ENCODE data around the gene RADIL.

The RADIL gene

DNA sequence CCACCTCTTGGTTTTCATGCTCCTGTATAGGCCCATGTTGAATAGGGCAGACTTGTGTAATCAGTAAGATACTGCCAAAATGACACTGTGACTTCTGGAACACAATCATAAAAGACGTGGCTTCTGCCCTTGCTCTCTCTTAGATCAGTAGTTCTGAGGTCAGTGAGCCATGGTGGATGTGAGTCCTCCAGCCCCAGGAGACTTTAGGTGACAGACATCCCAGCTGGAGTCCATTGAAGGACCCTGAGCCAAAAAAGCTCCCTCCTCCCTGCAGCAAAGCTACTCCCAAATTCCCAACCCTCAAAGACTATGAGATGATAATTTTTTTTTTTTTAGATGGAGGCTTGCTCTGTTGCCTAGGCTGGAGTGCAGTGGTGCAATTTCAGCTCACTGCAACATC lies 3.2 kb upstream of the RADIL start:
- Histone ChIP-seq H3K27ac (no peak overlapping the region), H3K9me3 (ENCODE audit: low read depth, low read length) (no peaks in the 10 kb centered on the region), H3K36me3 (ENCODE audit: insufficient read depth, low read length) (no peaks in the 10 kb centered on the region), H3K9ac (ENCODE audit: insufficient read length) (no peak overlapping the region), H3K4me3 (no peak overlapping the region)
- no peak for DNase-seq (ENCODE audit: low read depth, low spot score)
- TF ChIP-seq FOXP2 (optimal IDR thresholded peaks at IDR 0.05; ENCODE audit: control extremely low read depth, extremely low read length, insufficient read depth) (no peak), POLR2AphosphoS5 (IDR thresholded peaks at IDR 0.05; ENCODE audit: borderline replicate concordance, low read depth, low read length) (no peak), EZH2 (IDR thresholded peaks at IDR 0.05) (no peak)

GRCh38 chr7:4885317-4885807 lies 1.8 kb upstream of the RADIL start:
- no peaks in the 10 kb centered on the region for H3K9me3 ChIP-seq (ENCODE audit: low read depth, low read length)
- no peak for DNase-seq (ENCODE audit: low read depth, low spot score)
- no peaks in the 10 kb centered on the region for H3K36me3 ChIP-seq (ENCODE audit: insufficient read depth, low read length)
- TF ChIP-seq POLR2AphosphoS5 (IDR thresholded peaks at IDR 0.05; ENCODE audit: borderline replicate concordance, low read depth, low read length) (no peak), EZH2 (IDR thresholded peaks at IDR 0.05) (no peak), FOXP2 (optimal IDR thresholded peaks at IDR 0.05; ENCODE audit: control extremely low read depth, extremely low read length, insufficient read depth) (no peak)
- H3K4me3 ChIP-seq: no peak overlapping the region
- no peak overlapping the region for H3K9ac ChIP-seq (ENCODE audit: insufficient read length)
- H3K27ac ChIP-seq: no peak overlapping the region

GRCh38 chr7:4884164-4884563 lies 648 bp upstream of the RADIL start:
- no peak overlapping the region for H3K27ac ChIP-seq
- no peaks in the 10 kb centered on the region for H3K9me3 ChIP-seq (ENCODE audit: low read depth, low read length)
- TF ChIP-seq EZH2 (IDR thresholded peaks at IDR 0.05): no peak
- no peak for TF ChIP-seq POLR2AphosphoS5 (IDR thresholded peaks at IDR 0.05; ENCODE audit: borderline replicate concordance, low read depth, low read length)
- no peak for TF ChIP-seq FOXP2 (optimal IDR thresholded peaks at IDR 0.05; ENCODE audit: control extremely low read depth, extremely low read length, insufficient read depth)
- H3K9ac ChIP-seq (ENCODE audit: insufficient read length): no peak overlapping the region
- no peak overlapping the region; the same call in 1 of the 2 replicates for H3K4me3 ChIP-seq
- H3K36me3 ChIP-seq (ENCODE audit: insufficient read depth, low read length): no peaks in the 10 kb centered on the region
- DNase-seq (ENCODE audit: low read depth, low spot score): no peak

DNA sequence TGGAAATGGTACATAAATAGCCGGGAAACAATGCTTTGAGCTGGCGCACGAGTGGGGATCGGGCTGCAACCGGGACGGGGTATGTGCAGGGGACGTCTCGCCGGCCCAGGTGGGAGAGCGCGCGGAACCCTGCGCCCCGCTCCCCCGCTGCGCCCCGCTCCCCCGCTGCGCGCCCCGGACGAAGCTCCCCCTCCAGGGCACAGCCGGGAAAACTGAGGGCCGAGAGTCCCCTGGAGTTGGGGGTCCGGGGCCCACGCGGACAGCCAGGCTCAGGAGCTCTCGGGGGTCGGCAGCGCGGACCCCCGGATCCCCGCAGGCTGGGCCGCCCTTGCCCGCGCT lies 514 bp downstream of the RADIL start:
- Histone ChIP-seq H3K9me3 (ENCODE audit: low read depth, low read length) (no peaks in the 10 kb centered on the region), H3K9ac (ENCODE audit: insufficient read length) (peak overlapping the region; percentile 67), H3K4me3 (peak overlapping the region; percentile 80), H3K27ac (no peak overlapping the region), H3K36me3 (ENCODE audit: insufficient read depth, low read length) (no peaks in the 10 kb centered on the region)
- DNase-seq (ENCODE audit: low read depth, low spot score): no peak
- TF ChIP-seq FOXP2 (optimal IDR thresholded peaks at IDR 0.05; ENCODE audit: control extremely low read depth, extremely low read length, insufficient read depth): no peak
- TF ChIP-seq POLR2AphosphoS5 (IDR thresholded peaks at IDR 0.05; ENCODE audit: borderline replicate concordance, low read depth, low read length): no peak

- Histone ChIP-seq H3K9me3 (ENCODE audit: low read depth, low read length) (no peaks in the 10 kb centered on the region), H3K27ac (no peak overlapping the region), H3K9ac (ENCODE audit: insufficient read length) (peak overlapping the region; percentile 67), H3K36me3 (ENCODE audit: insufficient read depth, low read length) (no peaks in the 10 kb centered on the region; the same call in 1 of the 2 replicates), H3K4me3 (peak overlapping the region; percentile 80)
- DNase-seq (ENCODE audit: low read depth, low spot score): no peak
- no peak for TF ChIP-seq POLR2AphosphoS5 (IDR thresholded peaks at IDR 0.05; ENCODE audit: borderline replicate concordance, low read depth, low read length)
- no peak for TF ChIP-seq EZH2 (IDR thresholded peaks at IDR 0.05)
- TF ChIP-seq FOXP2 (optimal IDR thresholded peaks at IDR 0.05; ENCODE audit: control extremely low read depth, extremely low read length, insufficient read depth): no peak
Measured at GRCh38 chr7:4882169-4883032, 1.1 kb downstream of the RADIL start.

- H3K9me3 ChIP-seq (ENCODE audit: low read depth, low read length): no peaks in the 10 kb centered on the region
- H3K27ac ChIP-seq: no peak overlapping the region
- no peak overlapping the region for H3K9ac ChIP-seq (ENCODE audit: insufficient read length)
- no peaks in the 10 kb centered on the region; the same call in 1 of the 2 replicates for H3K36me3 ChIP-seq (ENCODE audit: insufficient read depth, low read length)
- no peak for DNase-seq (ENCODE audit: low read depth, low spot score)
- TF ChIP-seq POLR2AphosphoS5 (IDR thresholded peaks at IDR 0.05; ENCODE audit: borderline replicate concordance, low read depth, low read length): no peak
- no peak for TF ChIP-seq FOXP2 (optimal IDR thresholded peaks at IDR 0.05; ENCODE audit: control extremely low read depth, extremely low read length, insufficient read depth)
- TF ChIP-seq EZH2 (IDR thresholded peaks at IDR 0.05): no peak
- no peak overlapping the region for H3K4me3 ChIP-seq
Measured at GRCh38 chr7:4880218-4880617, 3.3 kb downstream of the RADIL start.

DNA sequence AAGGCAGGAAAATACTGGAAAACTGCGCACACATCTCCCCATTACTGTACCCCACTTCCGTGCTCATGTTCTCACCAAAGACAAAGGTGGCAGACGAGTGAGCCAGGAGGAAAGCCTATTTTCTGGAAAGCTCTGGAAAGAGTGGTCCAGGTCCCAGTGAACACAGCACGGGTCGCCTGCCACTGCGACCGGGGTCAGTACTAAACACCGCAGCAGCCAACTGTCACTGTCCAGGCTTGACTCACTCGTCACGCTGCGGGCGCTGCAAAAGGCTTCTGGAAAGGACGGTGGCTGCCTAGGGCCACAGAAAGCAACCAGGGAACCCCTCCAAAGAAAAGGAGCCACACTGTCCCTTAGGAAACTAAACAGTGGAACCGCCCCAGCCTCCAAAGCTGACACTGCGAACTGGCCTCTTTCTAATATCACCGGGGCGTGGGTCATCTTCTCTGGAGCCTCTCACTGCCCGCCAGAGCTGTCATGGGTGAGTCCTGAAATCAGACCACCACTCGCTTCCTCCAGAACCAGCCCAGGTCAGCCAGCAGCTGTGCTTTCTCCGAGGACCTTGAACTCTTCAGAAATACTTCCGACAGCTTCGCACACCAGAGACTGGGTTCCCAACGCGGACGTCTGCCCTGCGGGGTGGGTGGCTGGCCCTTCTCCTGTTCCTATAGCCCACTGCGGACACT lies 4.0 kb downstream of the RADIL start:
- no peak overlapping the region for H3K9ac ChIP-seq (ENCODE audit: insufficient read length)
- H3K4me3 ChIP-seq: no peak overlapping the region
- no peak overlapping the region for H3K27ac ChIP-seq
- TF ChIP-seq FOXP2 (optimal IDR thresholded peaks at IDR 0.05; ENCODE audit: control extremely low read depth, extremely low read length, insufficient read depth) (no peak), POLR2AphosphoS5 (IDR thresholded peaks at IDR 0.05; ENCODE audit: borderline replicate concordance, low read depth, low read length) (no peak), EZH2 (IDR thresholded peaks at IDR 0.05) (no peak)
- no peaks in the 10 kb centered on the region; the same call in 1 of the 2 replicates for H3K36me3 ChIP-seq (ENCODE audit: insufficient read depth, low read length)
- DNase-seq (ENCODE audit: low read depth, low spot score): no peak
- H3K9me3 ChIP-seq (ENCODE audit: low read depth, low read length): no peaks in the 10 kb centered on the region

Data from SK-N-MC (cell line).